ENCODE results near the gene ANKRD65. TPM values are rescaled to one million over a fixed set of nuclear protein-coding genes. Genes with fewer than 3 reads are reported as not detected.
"Not testable (repeated sequence)": the region's sequence is repeated elsewhere in the genome, so short reads cannot be mapped to it uniquely, and the experiment has no call there.

The ANKRD65 gene
- total RNA-seq, 1 experiment from 2014 or later: not detected

DNA sequence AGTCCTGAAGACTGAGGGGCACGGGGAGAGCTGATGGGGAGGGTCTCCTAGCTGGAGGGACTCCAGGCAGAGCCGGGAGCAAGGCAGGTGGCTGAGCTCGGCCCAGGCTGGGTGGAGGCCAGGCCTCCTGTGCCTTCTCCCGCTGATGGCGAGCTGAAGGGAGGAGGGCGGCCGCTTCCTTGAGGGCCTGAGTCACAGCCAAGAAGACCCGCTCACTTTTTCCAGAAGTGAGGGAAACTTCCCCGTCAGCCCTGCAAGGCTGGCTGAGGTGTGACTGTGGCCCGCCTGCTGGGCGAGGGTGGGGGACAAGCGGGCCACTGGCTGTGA is 12.7 kb upstream of the ANKRD65 start:
- in situ Hi-C loops (cut with HindIII; ENCODE audit: low pct_unique_long_range_greater_than_20kb, low sequenced_read_pairs): no loop called here
- no peak for DNase-seq (ENCODE audit: low read depth)

DNA sequence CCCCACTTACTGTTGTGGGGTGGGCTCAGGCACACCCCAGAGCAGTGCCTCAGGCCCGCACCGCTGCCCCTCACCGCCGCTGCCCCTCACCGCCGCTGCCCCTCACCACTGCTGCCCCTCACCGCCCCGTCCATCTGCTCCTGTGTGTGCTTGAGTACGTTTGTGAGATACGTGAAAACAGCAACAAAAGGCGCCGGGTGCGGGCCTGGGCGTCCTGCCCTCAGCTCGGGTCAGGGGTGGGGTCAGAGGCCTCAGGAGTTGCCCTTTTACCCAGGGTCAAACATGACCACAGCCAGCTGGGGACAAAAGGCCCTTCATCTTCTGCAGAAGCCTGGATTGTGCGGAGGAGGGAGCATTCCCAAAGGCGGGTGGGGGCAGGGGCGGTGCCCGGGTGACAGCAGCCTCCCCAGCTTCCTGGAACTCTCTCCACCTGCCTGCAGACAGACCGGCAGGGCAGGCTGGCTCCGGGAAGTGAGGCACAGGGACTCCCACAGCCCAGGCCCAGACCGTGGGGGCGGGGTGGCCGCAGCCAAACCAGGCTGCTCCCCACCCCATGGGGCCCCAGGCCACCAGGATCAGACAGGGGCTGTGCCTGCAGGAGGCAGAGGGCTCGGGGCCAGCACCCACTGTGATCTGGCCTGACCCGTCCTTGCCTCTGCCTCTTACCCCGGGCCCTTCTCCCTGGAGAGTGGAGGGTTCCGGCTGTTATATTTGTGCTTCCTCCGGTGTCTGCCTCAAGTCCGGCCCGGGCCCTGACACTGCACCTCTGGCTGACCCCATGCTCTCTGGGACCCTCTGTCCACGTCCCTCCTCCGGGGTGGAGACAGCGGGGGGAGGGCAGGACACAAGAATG is 12.1 kb upstream of the ANKRD65 start:
- in situ Hi-C loops (cut with HindIII; ENCODE audit: low pct_unique_long_range_greater_than_20kb, low sequenced_read_pairs): no loop called here
- no peak for DNase-seq (ENCODE audit: low read depth)

DNA sequence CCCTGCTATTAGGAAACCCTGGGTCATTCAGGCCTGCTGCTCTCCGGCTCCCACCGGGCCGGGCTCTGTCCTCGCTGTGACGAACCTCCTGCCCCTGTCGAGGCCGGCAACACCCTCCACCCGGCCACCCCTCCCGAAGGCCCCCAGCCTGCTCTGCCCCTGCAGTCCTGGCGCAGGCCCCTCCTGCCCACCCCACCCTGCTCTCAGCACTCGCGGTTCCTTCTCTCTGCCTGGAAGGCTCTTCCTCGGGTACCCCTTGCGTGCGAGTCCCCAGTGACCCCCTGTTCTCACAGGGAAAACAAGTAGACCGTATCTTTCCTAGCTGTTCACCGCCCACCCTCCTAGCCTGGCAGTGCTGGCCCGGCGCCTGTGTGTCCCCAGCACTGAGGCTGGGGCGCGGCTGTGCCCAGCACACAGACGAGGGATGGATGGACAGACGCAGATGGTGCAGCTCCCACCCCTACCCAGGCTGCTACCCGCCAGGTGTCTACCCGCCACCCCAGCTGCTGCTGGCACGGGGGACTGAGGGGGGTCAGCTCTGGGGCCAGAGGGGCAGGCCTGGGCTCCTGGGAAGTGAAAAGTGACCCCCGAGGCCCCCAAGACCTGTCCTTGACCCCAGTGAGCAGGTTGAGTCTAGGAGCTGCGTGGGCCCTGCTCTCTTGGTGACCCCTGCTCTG is 11.3 kb upstream of the ANKRD65 start:
- DNase-seq (ENCODE audit: low read depth): no peak
- in situ Hi-C loops (cut with HindIII; ENCODE audit: low pct_unique_long_range_greater_than_20kb, low sequenced_read_pairs): no loop called here

DNA sequence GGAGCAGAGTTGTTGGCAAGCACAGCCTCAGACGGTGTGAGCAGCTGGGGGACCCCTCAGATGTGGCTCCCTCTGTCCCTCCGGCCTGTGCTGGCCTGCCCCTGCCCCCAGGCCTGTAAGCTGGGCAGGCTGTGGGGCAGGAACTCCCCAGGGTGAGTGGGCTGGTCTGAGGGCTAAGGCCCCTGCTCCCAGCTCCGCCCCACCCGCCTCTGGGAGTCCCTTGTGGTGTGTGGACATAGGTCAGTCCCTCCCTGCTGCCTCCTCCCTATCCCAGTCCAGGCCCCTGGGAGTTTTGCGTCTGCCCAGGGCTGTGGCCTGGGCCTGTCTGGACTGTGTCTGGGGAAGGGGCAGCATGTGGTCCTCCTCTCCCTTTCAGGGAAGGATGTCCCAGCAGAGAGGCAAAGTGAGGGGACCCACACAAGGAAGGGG is 10.8 kb upstream of the ANKRD65 start:
- in situ Hi-C loops (cut with HindIII; ENCODE audit: low pct_unique_long_range_greater_than_20kb, low sequenced_read_pairs): no loop called here
- no peak for DNase-seq (ENCODE audit: low read depth)

DNA sequence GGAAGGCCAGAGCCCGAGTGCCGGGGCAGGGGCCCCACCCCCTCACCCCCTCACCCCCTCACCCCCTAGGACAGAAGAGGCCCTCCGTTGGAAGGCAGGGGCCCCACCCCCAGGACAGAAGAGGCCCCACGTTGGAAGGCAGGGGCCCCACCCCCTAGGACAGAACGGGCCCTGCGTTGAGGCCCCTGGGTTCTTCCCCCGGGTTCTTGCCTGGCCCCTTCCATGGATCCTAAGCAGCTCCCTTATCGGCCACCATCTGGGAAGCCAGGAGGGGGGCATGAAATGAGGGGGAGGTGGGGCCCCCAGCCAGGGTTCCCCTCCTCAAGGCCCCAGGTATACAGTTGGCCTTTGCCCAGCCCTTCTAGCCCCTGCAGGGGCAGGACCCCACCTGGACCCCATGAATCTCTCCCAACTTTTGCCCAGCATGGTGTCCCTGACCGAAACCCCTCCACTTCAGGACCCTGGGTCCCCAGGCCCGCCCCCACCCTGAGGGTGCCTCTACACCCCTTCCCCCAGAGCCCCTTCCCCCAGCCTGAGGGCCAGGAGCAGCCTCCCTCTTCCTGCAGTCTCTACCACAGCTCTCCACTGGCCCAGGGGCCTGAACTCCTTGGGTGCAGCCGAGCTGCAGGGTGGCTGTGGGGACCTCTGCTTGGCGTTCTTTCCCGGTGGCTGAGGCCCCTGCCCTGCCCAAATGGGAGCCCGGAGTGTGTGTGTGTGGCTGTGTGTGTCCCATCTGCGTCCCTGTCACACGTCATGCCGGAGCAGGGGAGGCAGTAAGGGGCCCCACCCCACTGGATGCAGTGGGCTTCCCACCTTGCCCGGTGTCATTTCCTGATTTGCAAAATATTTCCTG is 10.1 kb upstream of the ANKRD65 start:
- in situ Hi-C loops (cut with HindIII; ENCODE audit: low pct_unique_long_range_greater_than_20kb, low sequenced_read_pairs): no loop called here
- no peak for DNase-seq (ENCODE audit: low read depth)

DNA sequence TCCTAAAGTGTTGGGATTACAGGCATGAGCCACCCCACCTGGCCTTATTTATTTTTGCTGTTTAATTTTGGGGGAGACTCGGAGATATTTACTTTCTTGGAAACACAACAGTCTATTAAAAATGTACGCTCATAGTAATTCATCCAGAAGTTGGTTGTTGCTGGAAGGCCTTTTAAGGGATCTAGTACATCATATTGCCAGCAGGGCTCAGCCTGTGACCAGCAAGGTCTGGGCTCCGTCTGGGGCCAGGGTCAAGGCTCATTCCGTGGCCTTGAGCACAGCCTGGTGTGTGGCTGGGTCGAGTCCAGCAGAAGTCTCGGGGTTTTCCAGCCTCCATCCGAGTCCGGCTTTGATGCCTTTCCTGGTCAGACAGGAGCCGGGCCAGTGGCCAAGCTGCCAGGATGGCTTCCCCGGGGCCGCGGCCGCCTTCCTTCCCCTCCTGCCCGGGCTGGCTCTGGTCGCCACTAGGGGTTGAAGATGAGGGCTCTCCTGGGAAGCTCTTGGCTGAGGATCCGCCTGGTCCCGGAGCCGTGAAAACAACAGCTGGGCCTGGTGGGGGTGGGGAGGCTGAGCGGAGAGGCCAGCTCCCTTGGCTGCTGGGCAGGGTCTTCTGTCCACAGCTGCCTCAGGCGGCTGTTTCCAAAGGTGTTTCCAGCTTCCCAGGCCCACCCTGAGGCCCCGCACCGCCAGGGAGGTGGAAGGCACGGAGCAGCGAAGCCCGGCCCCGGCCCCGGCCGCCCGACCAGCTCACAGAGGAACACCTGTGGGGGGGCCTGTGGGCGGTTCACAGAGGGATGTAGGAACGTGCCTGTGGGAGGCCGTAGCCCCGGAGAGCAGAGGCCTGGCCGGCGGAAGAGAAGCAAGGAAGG is 9.3 kb upstream of the ANKRD65 start:
- in situ Hi-C loops (cut with HindIII; ENCODE audit: low pct_unique_long_range_greater_than_20kb, low sequenced_read_pairs): no loop called here

DNA sequence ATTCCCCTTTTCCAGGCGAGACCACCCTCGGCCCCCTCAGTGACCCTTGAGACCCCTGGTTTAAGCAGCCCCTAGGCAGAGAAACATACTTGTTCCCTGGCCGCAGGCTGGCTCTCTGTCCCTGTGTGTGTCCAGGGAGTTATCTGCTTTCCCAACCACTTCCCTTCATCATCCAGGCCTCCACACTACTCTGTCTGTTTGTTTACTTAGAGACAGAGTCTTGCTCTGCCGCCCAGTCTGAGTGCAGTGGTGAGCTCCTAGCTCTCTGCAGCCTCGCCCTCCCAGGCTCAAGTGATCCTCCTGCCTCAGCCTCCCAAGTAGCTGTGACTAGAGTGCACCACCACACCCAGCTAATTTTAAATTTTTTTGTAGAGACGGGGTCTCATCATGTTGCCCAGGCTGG is 8.6 kb upstream of the ANKRD65 start:
- DNase-seq (ENCODE audit: low read depth): no peak
- in situ Hi-C loops (cut with HindIII; ENCODE audit: low pct_unique_long_range_greater_than_20kb, low sequenced_read_pairs): no loop called here

More for the DNA sequence above, 9.3 kb upstream of the ANKRD65 start:
- DNase-seq (ENCODE audit: low read depth): no peak

DNA sequence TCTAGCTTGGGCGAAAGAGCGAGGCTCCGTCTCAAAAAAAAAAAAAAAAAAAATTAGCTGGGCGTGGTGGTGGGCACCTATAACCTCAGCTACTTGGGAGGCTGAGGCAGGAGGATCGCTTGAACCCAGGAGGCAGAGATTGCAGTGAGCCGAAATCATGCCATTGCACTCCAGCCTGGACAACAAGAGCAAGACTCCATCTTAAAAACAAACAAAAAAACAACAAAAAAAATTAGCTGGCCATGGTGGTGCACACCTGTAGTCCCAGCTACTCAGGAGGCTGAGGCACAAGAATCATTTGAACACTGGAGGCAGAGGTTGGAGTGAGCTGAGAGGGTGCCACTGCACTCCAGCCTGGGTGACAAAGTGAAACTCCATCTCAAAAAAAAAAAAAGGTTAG is 7.9 kb upstream of the ANKRD65 start:
- in situ Hi-C loops (cut with HindIII; ENCODE audit: low pct_unique_long_range_greater_than_20kb, low sequenced_read_pairs): not testable (repeated sequence)

DNA sequence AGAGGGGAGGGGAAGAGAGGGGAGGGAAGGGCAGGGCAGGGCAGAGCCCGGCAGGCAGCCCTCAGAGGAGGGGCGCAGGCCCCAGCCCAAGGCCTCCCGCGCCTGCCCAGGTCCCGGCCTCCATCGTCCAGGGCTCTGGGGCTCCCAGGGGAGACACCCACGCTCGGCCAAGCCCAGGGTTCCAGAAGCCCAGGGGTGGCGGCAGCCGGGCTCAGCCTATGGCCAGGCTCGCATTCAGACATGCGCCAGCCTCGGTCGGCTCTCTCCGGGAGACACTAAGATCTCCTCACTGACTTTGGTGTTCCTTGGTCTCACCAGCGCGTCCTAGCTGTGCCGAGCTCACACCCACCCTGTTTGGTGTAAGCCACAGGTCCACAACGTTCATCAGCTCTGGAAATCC is 7.1 kb upstream of the ANKRD65 start:
- in situ Hi-C loops (cut with HindIII; ENCODE audit: low pct_unique_long_range_greater_than_20kb, low sequenced_read_pairs): no loop called here
- no peak for DNase-seq (ENCODE audit: low read depth)

More for the DNA sequence above, 7.9 kb upstream of the ANKRD65 start:
- not testable (repeated sequence) for DNase-seq (ENCODE audit: low read depth)

DNA sequence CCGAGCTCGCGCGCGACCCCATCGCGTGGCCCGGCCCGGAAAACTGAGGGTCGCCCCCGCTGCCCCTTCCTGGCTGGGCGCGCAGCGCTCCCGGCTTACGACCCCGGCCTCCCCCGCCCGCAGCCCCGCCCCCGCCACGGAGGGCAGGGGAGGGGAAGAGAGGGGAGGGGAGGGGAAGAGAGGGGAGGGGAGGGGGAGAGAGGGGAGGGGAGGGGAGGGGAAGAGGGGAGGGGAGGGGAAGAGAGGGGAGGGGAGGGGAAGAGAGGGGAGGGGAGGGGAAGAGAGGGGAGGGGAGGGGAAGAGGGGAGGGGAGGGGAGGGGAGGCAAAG is 6.7 kb upstream of the ANKRD65 start:
- in situ Hi-C loops (cut with HindIII; ENCODE audit: low pct_unique_long_range_greater_than_20kb, low sequenced_read_pairs): no loop called here
- no peak for DNase-seq (ENCODE audit: low read depth)

DNA sequence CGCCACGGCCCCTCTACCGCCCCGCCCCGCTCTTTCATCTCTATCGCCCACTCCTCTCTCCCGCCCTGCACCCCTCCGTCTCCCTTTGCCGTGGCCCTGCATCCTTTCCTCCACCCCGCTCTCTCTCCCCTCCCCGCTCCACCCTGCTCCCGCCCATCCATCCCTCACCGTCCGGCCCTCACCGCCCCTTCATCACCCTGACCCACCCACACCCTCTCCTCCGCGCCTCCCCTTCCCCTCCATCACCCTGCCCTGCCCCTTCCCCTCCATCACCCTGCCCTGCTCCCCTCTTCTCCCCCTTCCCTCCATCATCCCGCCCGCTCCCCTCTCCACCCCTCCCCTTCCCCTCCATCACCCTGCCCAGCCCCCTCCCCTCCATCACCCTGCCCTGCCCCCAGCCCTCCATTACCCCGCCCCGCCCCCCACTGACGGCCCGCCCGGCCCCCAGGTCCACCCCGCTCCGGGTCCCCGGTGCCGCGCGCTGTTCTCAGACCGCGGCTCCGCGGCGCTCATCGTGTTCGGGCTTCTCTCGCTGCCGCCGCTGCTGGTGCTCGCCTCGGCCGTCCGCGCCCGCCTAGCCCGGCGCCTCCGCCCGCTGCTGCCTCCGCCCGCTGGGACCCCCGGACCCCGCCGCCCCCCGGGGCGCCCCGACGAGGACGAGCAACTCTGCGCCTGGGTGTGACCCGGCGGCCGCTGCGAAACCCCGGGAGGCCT is 6.2 kb upstream of the ANKRD65 start:
- in situ Hi-C loops (cut with HindIII; ENCODE audit: low pct_unique_long_range_greater_than_20kb, low sequenced_read_pairs): no loop called here
- DNase-seq (ENCODE audit: low read depth): no peak

DNA sequence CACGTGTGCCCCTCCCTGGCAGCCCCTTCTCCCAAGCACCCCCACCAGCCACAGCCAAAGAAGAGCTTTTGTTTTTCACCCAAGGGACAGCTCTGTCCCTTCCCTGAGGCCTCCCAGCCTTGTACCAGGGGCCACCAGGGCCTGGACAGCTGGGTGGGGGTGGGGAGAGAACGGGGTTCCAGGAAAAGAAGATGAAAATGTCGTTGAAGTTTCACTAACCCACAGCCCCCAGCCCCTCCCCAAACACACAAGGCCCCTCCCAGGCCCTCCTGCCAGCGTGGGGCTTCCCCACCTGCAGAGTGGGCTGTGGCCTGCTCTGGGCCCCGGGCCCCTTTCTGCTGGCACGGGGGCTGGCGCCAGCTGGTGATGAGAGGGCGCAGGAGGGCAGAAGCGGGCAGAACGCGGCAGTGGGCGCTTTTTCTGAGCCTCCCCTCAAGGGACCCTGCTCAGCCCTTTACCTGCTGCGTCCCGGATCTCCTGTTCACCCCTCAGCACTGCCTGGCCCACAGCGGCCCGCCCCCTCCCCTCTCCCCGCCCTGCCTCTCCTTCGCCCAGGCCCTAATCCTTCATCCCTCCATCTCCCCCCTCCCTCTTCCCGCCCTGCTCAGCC is 5.5 kb upstream of the ANKRD65 start:
- DNase-seq (ENCODE audit: low read depth): no peak
- in situ Hi-C loops (cut with HindIII; ENCODE audit: low pct_unique_long_range_greater_than_20kb, low sequenced_read_pairs): no loop called here

DNA sequence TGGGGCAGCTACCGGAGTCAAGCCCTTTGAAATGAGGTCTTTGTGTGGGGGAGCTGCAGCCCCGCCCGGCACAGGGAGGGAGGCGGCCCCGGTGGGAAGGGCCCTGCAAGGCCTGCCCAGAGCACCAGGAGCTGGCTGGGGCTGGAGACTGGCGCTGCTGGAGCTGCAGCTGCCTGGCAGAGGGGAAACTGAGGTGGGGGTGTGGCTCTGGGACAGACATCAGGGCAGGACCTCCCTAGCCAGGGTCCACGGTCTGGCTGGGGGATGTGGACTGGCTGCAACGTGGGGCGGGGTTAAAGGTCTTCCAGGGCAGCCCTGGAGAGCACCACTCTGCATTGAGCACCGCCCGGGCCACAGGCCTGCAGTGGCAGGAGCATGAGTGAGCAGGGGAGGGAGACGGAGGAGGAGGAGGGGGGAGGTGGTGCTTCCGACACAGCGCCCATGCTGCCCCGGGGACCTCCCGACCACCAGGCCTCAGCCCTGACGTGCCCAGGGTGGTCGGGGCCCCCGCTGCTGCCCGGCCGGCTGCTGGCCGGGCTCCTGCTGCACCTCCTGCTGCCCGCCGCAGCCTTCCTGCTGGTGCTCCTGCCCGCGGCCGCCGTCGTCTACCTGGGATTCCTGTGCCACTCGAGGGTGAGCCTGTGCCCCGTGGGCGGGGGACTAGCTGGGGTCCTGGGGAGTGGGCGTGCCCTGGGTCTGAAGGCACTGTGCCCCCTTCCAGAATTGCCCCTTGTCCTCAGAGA is 4.8 kb upstream of the ANKRD65 start:
- no peak for DNase-seq (ENCODE audit: low read depth)
- in situ Hi-C loops (cut with HindIII; ENCODE audit: low pct_unique_long_range_greater_than_20kb, low sequenced_read_pairs): no loop called here

DNA sequence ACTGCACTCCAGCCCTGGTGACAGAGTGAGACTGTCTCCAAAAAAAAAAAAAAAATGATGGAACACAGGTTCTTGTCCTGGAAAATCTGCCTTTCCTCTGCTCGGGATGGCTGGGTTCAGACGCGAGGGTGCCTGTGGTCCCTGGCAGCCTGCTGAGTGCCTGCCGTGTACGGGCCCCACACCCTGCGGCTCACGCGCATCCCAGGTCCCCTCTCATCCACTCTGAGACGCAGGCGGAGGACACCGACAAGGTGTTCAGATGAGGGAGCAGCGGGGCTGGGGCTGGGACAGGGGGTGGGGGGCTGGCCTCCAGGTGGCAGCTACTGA is 4.3 kb upstream of the ANKRD65 start:
- no peak for DNase-seq (ENCODE audit: low read depth)
- in situ Hi-C loops (cut with HindIII; ENCODE audit: low pct_unique_long_range_greater_than_20kb, low sequenced_read_pairs): no loop called here

DNA sequence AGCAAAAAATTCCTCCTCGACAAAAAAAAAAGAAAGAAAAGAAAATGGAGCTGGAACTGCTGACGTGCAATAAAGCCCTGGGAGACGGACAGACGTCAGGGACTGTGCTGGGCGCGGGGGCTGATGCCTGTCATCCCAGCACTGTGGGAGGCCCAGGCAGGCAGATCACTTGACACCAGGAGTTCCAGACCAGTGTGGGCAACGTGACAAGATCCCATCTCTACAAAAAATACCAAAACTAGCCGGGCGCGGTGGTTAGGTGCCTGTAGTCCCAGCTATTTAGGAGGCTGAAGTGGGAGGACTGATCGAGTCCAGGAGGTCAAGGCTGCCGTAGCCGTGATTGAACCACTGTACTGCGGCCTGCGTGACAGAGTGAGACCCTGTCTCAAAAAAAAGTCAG is 3.6 kb upstream of the ANKRD65 start:
- in situ Hi-C loops (cut with HindIII; ENCODE audit: low pct_unique_long_range_greater_than_20kb, low sequenced_read_pairs): no loop called here

DNA sequence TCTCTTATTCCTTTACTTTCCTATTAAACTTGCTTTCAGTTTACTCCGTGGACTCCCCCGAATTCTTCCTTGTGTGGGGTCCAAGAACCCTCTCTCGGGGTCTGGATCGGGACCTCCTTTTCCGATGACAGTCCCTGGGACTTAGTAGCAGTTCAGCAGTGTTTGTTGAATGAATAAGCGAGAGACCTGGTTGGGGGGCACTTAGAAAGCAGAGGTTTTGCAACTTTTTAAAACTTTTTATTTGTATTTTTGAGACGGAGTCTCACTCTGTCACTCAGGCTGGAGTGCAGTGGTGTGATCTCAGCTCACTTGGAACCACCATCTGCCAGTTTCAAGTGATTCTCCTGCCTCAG is 2.1 kb upstream of the ANKRD65 start:
- in situ Hi-C loops (cut with HindIII; ENCODE audit: low pct_unique_long_range_greater_than_20kb, low sequenced_read_pairs): no loop called here

More for the DNA sequence above, 3.6 kb upstream of the ANKRD65 start:
- no peak for DNase-seq (ENCODE audit: low read depth)

More for the DNA sequence above, 2.1 kb upstream of the ANKRD65 start:
- no peak for DNase-seq (ENCODE audit: low read depth)
